Adipocyte (in vitro differentiated cells): Measurements from ENCODE around the gene ZNF664.
A peak's percentile ranks its signal among the peaks of the same experiment; 100 is the strongest.

ENCODE experiments used
- DNase-seq: peaks from one replicate; pipeline ENCODE4 v3.0.0-alpha.2; 2015; ENCODE audit warnings: low read depth
- H3K27me3 ChIP-seq: replicated peaks from 2 replicates; pipeline ENCODE4 v1.7.0; 2013; ENCODE audit warnings: mild to moderate bottlenecking, low read length, moderate library complexity; ENCODE audit not compliant: control insufficient read depth, insufficient read depth
- H3K36me3 ChIP-seq: 2 replicates; pipeline ENCODE4 v1.7.0; 2013; ENCODE audit warnings: low read length, mild to moderate bottlenecking, moderate library complexity; ENCODE audit not compliant: control insufficient read depth, insufficient read depth, severe bottlenecking
- H3K4me1 ChIP-seq: 2 replicates; pipeline ENCODE4 v1.7.0; 2013; ENCODE audit warnings: mild to moderate bottlenecking, low read length, moderate library complexity; ENCODE audit not compliant: control insufficient read depth, insufficient read depth
- H3K4me3 ChIP-seq: 2 replicates; pipeline ENCODE4 v1.7.0; 2013; ENCODE audit warnings: mild to moderate bottlenecking, low read length, moderate library complexity
- H3K9ac ChIP-seq: 2 replicates; pipeline ENCODE4 v1.7.0; 2013; ENCODE audit warnings: mild to moderate bottlenecking, low read length, moderate library complexity
- H3K9me3 ChIP-seq: 2 replicates; pipeline ENCODE4 v1.7.0; 2013; ENCODE audit warnings: mild to moderate bottlenecking, low read length, moderate library complexity; ENCODE audit not compliant: control insufficient read depth

ZNF664 gene

DNA sequence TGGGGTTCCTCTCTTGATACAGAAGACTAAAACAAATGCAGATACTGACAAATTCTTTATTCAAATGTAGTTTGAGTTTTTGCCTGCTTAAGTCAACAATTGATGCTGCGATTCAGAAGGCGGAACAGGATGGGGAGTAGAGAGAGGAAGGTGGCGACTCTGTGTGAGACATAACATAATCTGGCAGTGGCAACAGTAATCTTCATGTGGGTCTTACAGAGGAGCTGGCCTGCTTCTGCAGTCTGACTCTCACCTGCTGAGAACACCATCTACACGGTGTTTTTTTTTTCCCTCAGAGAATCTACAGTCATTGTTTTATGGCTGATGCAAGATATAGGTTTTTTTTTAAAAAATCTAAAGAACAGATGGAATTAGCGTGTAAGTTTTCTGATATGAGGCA is 10.5 kb upstream of the ZNF664 start:
- H3K36me3 ChIP-seq = peaks cover under 1% of the 10 kb centered on the region
- DNase-seq = no peak
- H3K4me3 ChIP-seq = no peak overlapping the region
- H3K9ac ChIP-seq = no peak overlapping the region
- H3K9me3 ChIP-seq = no peaks in the 10 kb centered on the region
- no peaks in the 10 kb centered on the region for H3K27me3 ChIP-seq
- H3K4me1 ChIP-seq = peaks cover 12% of the 10 kb centered on the region

DNA sequence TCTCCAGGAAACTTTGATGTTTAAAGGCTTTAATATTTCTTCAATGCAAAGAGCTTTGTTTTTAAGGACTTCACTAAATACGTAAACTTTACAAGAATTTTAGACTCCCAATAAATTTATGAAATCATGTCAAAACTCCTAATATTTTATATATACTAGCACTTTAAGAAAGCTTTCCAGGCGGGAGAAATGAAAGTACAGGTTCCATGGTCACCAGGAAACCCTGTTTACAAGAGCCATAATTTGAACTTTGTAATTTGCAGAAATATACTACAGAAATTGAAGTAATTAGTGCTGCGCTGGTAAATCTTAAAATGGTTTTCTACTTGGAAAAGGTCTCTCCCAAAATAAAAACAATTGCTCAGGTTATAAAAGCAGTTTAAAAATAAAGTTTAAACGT is 9.2 kb upstream of the ZNF664 start:
- no peak for DNase-seq
- Histone ChIP-seq H3K36me3 (peaks cover 5% of the 10 kb centered on the region), H3K4me3 (no peak overlapping the region), H3K9me3 (no peaks in the 10 kb centered on the region), H3K4me1 (peaks cover 23% of the 10 kb centered on the region), H3K27me3 (no peaks in the 10 kb centered on the region), H3K9ac (no peak overlapping the region)

DNA sequence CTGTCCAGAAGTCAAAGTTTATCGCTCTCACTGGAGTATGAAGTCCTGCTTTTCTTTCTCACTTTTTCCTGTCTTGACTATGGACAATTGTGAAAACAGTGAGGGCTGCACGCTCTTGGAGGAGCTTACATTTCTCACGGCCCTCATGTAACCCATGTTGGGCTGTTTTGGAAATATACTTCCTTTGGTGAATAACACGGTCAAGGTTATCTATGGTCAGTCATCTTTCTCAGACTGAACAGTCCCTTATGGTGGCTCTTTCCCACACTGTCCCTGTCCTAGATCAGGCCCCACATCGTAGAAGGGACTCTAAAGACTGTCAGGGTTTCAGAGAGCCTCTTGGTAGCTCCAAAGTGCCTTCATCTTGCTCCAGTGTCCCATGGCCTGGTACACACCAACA is 7.6 kb upstream of the ZNF664 start:
- Histone ChIP-seq H3K36me3 (peaks cover 5% of the 10 kb centered on the region), H3K4me3 (no peak overlapping the region), H3K9ac (no peak overlapping the region), H3K9me3 (no peaks in the 10 kb centered on the region), H3K4me1 (peaks cover 38% of the 10 kb centered on the region), H3K27me3 (no peaks in the 10 kb centered on the region)
- no peak for DNase-seq

GRCh38 chr12:123966596-123966995 is 6.4 kb upstream of the ZNF664 start:
- Histone ChIP-seq H3K4me1 (peaks cover 50% of the 10 kb centered on the region), H3K27me3 (no peaks in the 10 kb centered on the region), H3K4me3 (no peak overlapping the region), H3K9ac (no peak overlapping the region), H3K36me3 (peaks cover 5% of the 10 kb centered on the region), H3K9me3 (no peaks in the 10 kb centered on the region)
- DNase-seq = peak; percentile 74

GRCh38 chr12:123967121-123967586 is 5.9 kb upstream of the ZNF664 start:
- H3K9ac ChIP-seq = no peak overlapping the region
- no peaks in the 10 kb centered on the region for H3K9me3 ChIP-seq
- H3K4me3 ChIP-seq = no peak overlapping the region
- peaks cover 50% of the 10 kb centered on the region for H3K4me1 ChIP-seq
- H3K36me3 ChIP-seq = peaks cover 5% of the 10 kb centered on the region
- H3K27me3 ChIP-seq = no peaks in the 10 kb centered on the region
- no peak for DNase-seq

GRCh38 chr12:123971449-123971769 is 1.6 kb upstream of the ZNF664 start:
- DNase-seq = peak; percentile 13
- peaks cover 58% of the 10 kb centered on the region for H3K4me1 ChIP-seq
- peak overlapping the region; percentile 93 for H3K4me3 ChIP-seq
- H3K9me3 ChIP-seq = no peaks in the 10 kb centered on the region
- no peaks in the 10 kb centered on the region for H3K27me3 ChIP-seq
- peak overlapping the region; percentile 83 for H3K9ac ChIP-seq
- peaks cover 15% of the 10 kb centered on the region for H3K36me3 ChIP-seq

DNA sequence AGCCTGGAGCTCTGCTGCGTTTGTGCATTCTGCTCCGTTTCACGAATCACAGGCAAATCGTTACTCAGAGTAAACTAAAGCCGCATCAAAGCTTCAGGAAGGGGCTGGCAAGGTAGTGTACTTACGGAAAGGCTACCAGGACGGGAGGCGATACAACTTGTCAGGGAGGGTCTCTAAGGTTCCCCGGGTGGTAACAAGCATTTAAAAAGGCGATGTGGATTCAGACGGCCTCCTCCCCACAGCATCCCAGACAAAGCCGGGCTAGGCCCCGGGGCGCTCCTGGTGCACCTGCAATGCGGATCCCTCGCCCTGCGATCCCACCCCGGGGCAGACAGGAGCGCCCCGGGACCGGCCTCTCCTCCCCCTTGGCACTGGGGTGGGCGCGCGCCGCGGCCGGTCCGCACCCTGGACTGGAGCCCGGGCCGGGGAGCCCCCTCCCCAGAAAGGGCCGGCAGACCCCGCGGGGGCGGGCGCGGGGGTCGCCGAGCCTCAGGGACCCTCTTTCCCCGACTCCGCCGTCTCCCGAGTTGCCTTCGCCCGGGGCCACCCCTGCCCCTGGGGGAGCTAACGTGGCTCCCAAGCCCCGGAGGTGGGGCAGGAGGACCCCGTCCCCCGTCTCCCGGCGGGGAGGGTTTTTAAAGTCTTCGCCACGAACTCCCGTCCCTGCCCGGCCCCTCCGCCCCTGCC is 1.1 kb upstream of the ZNF664 start:
- Histone ChIP-seq H3K4me3 (peak overlapping the region; percentile 93), H3K4me1 (peaks cover 53% of the 10 kb centered on the region), H3K9me3 (no peaks in the 10 kb centered on the region), H3K36me3 (peaks cover 17% of the 10 kb centered on the region), H3K27me3 (no peaks in the 10 kb centered on the region), H3K9ac (peak overlapping the region; percentile 83)
- peak; percentile 63 for DNase-seq

DNA sequence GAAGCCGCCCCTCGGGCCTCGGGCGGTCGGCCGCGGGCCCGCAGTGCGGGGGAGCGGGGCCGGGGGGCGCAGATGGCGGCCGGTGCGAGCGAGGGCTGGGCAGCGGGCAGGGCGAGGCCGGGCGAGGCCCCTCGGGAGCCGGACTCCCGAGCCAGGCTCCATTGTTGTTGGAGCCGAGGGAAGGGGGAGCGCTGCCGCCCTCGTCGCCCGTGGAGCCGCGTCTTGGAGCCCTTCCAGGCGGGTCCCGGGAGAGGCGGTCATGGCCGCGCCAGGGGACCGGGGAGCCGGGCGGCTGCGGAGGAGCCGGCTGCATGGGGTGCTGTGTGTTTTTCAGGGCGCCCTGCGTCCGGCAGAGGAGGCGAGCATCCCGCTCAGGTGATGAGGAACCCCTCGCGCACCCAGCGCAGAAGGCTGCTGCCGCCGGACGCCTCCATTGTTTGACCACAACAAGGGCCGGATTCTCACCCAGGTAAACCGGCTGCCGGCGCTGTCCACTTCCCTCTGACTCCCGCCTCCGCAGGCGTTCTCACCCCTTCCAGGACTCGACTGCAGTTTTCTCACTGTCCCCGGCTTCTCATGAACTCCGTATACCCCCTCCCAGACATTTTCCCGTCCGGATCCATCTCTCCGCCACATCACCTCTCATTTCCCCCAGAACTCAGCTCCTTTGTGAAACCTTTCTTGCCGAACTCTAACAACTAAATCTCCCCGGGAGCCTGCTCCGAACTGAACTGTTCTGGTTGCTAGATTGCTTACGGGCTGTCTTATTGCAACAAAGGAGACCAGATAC is 732 bp downstream of the ZNF664 start:
- Histone ChIP-seq H3K4me1 (peaks cover 37% of the 10 kb centered on the region), H3K4me3 (peak overlapping the region; percentile 87), H3K36me3 (peaks cover 15% of the 10 kb centered on the region), H3K9ac (peak overlapping the region; percentile 77), H3K9me3 (no peaks in the 10 kb centered on the region), H3K27me3 (no peaks in the 10 kb centered on the region)
- peak; percentile 72 for DNase-seq

DNA sequence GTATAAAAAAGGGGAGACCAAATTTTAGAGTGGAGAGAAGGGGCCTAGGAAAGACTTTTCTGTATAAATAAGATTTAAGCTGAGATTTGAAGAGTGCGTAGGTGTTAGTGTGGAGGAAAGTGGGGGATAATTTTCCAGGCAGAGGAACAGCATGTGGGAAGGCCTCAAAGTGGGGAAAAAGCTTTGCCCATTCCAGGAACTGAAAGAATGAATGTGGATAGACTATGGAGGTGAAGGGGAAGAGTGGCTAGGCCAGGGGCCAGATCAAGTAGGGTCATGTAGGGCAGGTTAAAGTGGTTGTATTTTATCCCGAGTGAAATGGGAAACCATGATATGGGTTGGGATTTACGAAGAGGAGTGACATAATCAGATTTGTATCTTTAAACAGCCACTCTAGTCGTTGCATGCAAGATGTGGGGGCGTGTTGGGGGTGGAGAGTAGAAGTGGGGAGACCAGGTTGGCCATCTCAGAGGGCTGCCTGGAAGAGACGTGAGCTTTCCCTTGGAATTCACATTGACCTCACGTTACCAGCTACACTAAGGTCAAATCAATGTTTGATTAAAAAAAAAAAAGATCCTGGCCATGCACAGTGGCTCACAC is 3.3 kb downstream of the ZNF664 start:
- DNase-seq = no peak
- Histone ChIP-seq H3K36me3 (peaks cover 16% of the 10 kb centered on the region), H3K4me3 (no peak overlapping the region), H3K9me3 (no peaks in the 10 kb centered on the region), H3K9ac (no peak overlapping the region), H3K4me1 (peaks cover 12% of the 10 kb centered on the region), H3K27me3 (no peaks in the 10 kb centered on the region)

DNA sequence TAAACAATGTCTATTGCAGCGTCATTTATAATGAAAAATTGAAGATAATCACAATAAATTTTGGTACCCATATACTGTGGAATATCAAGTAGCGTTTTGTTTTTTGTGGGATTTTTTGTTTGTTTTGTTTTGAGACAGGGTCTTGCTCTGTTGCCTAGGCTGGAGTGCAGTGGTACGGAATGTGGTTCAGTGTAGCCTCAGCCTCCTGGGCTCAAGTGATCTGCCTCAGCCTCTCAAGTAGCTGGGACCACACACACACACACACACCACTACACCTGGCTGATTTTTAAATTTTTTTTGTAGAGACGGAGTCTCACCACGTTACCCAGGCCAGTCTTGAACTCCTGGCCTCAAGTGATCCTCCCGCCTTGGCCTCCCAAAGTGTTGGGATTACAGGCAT is 6.6 kb downstream of the ZNF664 start:
- Histone ChIP-seq H3K4me3 (no peak overlapping the region), H3K9me3 (no peaks in the 10 kb centered on the region), H3K36me3 (peaks cover 29% of the 10 kb centered on the region), H3K27me3 (no peaks in the 10 kb centered on the region), H3K4me1 (peaks cover 17% of the 10 kb centered on the region), H3K9ac (no peak overlapping the region)
- no peak for DNase-seq

DNA sequence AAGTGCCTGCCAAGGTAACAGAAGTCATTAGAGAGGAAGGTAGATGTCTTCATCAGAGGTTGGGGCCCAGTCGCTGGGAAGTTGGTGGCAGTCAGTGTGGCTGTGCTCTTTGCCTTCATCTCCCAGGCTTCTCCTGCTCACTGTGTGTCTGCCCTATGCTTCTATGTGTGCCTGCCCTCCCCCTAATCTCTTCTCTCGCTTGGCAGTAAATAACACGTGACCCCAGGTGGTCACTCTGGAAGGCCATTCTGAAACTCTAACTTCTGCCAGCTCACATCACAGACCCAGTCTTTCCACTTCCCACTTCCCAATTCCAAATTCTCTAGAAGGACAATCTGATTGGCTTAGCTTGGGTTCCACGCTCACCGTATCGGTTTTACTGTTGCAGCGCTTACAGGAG is 9.3 kb downstream of the ZNF664 start:
- H3K9me3 ChIP-seq = no peaks in the 10 kb centered on the region
- peaks cover 34% of the 10 kb centered on the region for H3K4me1 ChIP-seq
- H3K9ac ChIP-seq = no peak overlapping the region
- H3K27me3 ChIP-seq = no peaks in the 10 kb centered on the region
- DNase-seq = no peak
- no peak overlapping the region for H3K4me3 ChIP-seq
- peaks cover 15% of the 10 kb centered on the region for H3K36me3 ChIP-seq
